Measurements from ENCODE around the gene UBAC2. TPM values are rescaled to one million over a fixed set of nuclear protein-coding genes. Genes with fewer than 3 reads are reported as not detected.

The UBAC2 gene
- total RNA-seq, 4 donors from 2014 or later, result 54.4 to 65.9 (median 59.5) TPM

DNA sequence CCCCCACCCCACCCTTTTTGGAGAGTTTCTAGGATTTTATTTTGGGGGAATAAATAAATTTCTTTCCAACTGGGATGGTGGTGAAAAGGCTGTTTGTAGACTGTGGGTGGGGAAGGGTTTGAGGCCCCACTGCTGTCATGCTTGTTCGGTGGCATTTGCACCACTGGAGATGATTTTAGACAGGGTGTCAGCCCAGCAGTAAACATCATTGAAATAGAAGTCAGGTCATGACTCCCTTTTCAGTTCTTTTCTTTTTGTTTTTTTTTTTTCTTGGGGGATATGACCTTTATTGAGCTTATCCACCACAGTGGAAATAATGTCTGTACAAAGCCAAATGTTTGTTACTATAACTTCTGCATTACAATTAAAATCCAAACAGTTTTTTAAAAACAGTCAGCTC lies 14.1 kb downstream of the UBAC2 start:
- H3K9me3 ChIP-seq, result no peaks in the 10 kb centered on the region
- H3K4me3 ChIP-seq, result no peak overlapping the region
- no peaks in the 10 kb centered on the region for H3K36me3 ChIP-seq
- H3K27ac ChIP-seq, result no peak overlapping the region
- TF ChIP-seq, protein P1, sequence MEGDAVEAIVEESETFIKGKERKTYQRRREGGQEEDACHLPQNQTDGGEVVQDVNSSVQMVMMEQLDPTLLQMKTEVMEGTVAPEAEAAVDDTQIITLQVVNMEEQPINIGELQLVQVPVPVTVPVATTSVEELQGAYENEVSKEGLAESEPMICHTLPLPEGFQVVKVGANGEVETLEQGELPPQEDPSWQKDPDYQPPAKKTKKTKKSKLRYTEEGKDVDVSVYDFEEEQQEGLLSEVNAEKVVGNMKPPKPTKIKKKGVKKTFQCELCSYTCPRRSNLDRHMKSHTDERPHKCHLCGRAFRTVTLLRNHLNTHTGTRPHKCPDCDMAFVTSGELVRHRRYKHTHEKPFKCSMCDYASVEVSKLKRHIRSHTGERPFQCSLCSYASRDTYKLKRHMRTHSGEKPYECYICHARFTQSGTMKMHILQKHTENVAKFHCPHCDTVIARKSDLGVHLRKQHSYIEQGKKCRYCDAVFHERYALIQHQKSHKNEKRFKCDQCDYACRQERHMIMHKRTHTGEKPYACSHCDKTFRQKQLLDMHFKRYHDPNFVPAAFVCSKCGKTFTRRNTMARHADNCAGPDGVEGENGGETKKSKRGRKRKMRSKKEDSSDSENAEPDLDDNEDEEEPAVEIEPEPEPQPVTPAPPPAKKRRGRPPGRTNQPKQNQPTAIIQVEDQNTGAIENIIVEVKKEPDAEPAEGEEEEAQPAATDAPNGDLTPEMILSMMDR (IDR thresholded peaks at IDR 0.05), result no peak
- no peak for TF ChIP-seq POLR2A (IDR thresholded peaks at IDR 0.05)
- H3K27me3 ChIP-seq, result no peaks in the 10 kb centered on the region
- intact Hi-C loops (cut with DNase I; ENCODE audit: low total_unique reads), result no loop called here
- DNase-seq, result no peak
- H3K4me1 ChIP-seq, result no peaks in the 10 kb centered on the region

DNA sequence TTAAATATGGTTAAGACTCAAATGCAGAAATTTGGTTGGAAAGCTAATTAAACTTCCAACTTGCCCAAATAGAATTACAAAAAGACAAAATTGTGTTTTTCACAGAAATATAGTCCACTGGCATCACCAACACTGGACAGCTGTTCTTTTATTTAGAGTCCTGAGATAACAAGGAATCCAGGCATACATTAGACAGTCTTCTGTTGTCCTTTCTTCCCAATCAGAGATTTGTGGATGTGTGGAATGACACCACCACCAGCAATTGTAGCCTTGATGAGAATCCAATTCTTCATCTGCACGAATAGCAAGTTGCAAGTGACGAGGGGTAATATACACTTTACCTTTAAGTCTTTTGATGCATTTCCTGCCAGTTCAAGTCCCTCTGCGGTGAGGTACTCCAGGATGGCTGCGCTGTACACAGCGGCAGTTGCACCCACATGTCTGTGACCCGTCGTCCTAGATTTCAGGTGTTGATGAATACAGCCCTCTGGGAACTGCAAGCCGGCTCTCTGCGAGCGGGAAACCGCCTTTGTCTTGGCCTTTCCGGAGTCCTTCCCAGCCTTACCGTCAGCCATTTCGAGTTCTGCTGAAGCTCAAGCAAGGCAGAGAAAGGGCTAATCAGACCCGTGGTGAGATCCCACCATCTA lies 14.7 kb downstream of the UBAC2 start:
- intact Hi-C loops (cut with DNase I; ENCODE audit: low total_unique reads), result no loop called here
- TF ChIP-seq POLR2A (IDR thresholded peaks at IDR 0.05), result no peak
- H3K4me1 ChIP-seq, result no peaks in the 10 kb centered on the region
- no peaks in the 10 kb centered on the region for H3K36me3 ChIP-seq
- H3K4me3 ChIP-seq, result no peak overlapping the region
- no peak overlapping the region for H3K27ac ChIP-seq
- no peaks in the 10 kb centered on the region for H3K27me3 ChIP-seq
- DNase-seq, result no peak
- no peaks in the 10 kb centered on the region for H3K9me3 ChIP-seq

DNA sequence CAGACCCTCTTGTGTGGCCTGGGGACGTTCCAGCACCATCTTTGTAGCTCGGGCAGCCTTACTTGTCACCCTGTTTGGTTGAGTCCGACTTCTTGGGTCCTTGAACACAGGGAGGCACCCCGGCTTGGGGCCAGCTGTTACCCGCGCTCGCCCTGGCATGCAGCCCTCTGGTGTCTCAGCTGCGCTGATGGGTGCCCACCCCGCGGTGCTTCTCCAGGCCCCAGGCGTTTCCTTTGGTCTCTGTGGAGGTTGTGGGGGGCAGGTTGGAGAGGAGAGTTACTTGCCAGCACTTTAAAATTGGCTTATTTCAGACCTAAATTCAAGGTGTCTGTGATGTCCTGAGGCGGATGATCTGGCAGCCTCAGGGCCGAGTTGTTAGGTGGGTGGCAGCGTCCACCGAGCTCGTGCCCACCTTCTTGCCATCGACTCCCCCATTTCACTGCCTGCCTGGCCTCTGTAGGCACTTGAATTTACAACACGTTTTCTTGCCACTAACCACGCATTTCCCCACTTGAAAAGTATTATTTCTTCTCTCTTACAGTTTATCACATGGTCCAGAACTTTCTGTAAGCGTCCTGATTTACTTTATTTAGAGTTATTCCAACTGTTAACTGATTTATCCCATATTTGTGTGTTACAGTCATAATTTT lies 16.9 kb downstream of the UBAC2 start:
- intact Hi-C loops (cut with DNase I; ENCODE audit: low total_unique reads), result no loop called here
- Histone ChIP-seq H3K36me3 (no peaks in the 10 kb centered on the region), H3K27ac (no peak overlapping the region), H3K4me1 (no peaks in the 10 kb centered on the region), H3K9me3 (no peaks in the 10 kb centered on the region), H3K27me3 (no peaks in the 10 kb centered on the region), H3K4me3 (no peak overlapping the region)
- TF ChIP-seq POLR2A (IDR thresholded peaks at IDR 0.05), result no peak
- TF ChIP-seq, protein P1 (IDR thresholded peaks at IDR 0.05), result no peak
- no peak for DNase-seq

DNA sequence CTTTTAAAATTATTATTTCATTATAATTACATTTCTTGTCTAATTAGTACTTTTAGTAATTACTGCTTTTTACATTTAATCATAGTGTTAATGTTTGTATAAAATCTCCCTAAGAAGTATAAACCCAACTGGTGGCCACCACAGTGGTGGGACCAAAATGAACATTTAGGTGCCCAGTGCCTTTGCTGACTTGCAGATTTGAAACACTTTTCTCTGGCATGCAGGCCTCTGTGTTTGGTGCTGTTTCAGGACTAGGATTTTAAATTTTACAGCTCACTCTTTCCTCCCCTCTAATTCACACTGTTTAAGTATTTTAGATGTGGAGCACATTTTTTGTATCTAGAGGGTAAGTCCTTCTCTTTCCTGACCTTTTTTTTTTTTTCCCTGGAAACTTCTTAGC lies 17.5 kb downstream of the UBAC2 start:
- Histone ChIP-seq H3K4me1 (no peaks in the 10 kb centered on the region), H3K27me3 (no peaks in the 10 kb centered on the region), H3K4me3 (no peak overlapping the region), H3K27ac (no peak overlapping the region), H3K9me3 (no peaks in the 10 kb centered on the region), H3K36me3 (no peaks in the 10 kb centered on the region)
- intact Hi-C loops (cut with DNase I; ENCODE audit: low total_unique reads), result no loop called here
- no peak for DNase-seq
- TF ChIP-seq, protein P1 (IDR thresholded peaks at IDR 0.05), result no peak
- TF ChIP-seq POLR2A (IDR thresholded peaks at IDR 0.05), result no peak

DNA sequence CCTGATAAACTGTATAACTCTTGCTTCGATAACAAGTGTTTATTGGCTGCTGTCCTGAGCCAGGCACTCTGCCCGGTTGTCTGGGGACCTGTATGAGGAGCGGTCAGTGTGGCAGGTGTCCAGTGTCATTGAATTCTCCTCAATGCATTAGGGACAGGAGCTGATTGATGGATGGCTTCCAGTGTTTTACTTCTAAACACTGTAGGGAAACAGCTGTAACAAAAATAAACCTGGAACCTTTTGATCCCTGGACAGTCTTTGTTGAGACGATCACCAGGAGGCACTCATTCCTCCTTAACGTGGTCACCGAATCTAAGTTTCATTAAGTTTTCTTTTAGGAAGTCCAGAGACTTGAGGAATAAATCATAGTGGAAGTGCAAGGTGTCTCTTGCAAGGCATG lies 17.9 kb downstream of the UBAC2 start:
- DNase-seq, result no peak
- H3K27ac ChIP-seq, result no peak overlapping the region
- H3K4me3 ChIP-seq, result no peak overlapping the region
- H3K4me1 ChIP-seq, result no peaks in the 10 kb centered on the region
- H3K9me3 ChIP-seq, result no peaks in the 10 kb centered on the region
- H3K27me3 ChIP-seq, result no peaks in the 10 kb centered on the region
- H3K36me3 ChIP-seq, result no peaks in the 10 kb centered on the region
- TF ChIP-seq, protein P1 (IDR thresholded peaks at IDR 0.05), result no peak
- TF ChIP-seq POLR2A (IDR thresholded peaks at IDR 0.05), result no peak
- intact Hi-C loops (cut with DNase I; ENCODE audit: low total_unique reads), result no loop called here

Measured in uterus (tissue), 4 donors.